Gastrocnemius medialis (tissue), 4 donors: ENCODE data around the gene TBX5.

Experiments used
- CTCF ChIP-seq, 5 experiments: fragments of 450-650 bp in 3 of 5; fragments of 200-600 bp in 2 of 5; sonication (generic) in 2 of 5; IDR thresholded peaks in 4 of 5; conservative IDR thresholded peaks in 1 of 5; 1 replicate in 4 of 5; 2 replicates in 1 of 5; pipeline ENCODE4 v1.5.1; 2016 to 2019; ENCODE audit warnings: antibody characterized with exemption in 5 of 5, mild to moderate bottlenecking in 3 of 5, moderate library complexity in 3 of 5
- POLR2A ChIP-seq, 2 donors: fragments of 450-650 bp; IDR thresholded peaks; one replicate each; pipeline ENCODE4 v1.6.1; 2017; ENCODE audit warnings: antibody characterized with exemption in 2 of 2, mild to moderate bottlenecking in 2 of 2, moderate library complexity in 2 of 2

GRCh38 chr12:114442578-114442977 lies 36.6 kb upstream of the TBX5 start:
- TF ChIP-seq CTCF (IDR thresholded peaks at IDR 0.05 in 4 of 5, conservative IDR thresholded peaks at IDR 0.05 in 1 of 5) (no peak), POLR2A (IDR thresholded peaks at IDR 0.05) (no peak)
